Type B pancreatic cell (in vitro differentiated cells): Measurements from ENCODE around the gene INMT. TPM values are rescaled to one million over a fixed set of nuclear protein-coding genes. Genes with fewer than 3 reads are reported as not detected.
A peak's percentile ranks its signal among the peaks of the same experiment; 100 is the strongest.

Experiments
- DNase-seq: peaks from one replicate; pipeline ENCODE4 v3.0.0; 2021; ENCODE audit warnings: mixed read lengths; ENCODE audit not compliant: unreplicated experiment; ENCODE audit errors: extremely low spot score
- H3K27ac Mint-ChIP-seq: 2 replicates; pipeline ENCODE4 v1.8.0; 2021; ENCODE audit warnings: mild to moderate bottlenecking, mixed read lengths
- H3K27me3 Mint-ChIP-seq: 2 replicates; pipeline ENCODE4 v1.8.0; 2021; ENCODE audit warnings: mixed read lengths
- H3K36me3 Mint-ChIP-seq: 2 replicates; pipeline ENCODE4 v1.8.0; 2021; ENCODE audit warnings: mixed read lengths
- H3K4me1 Mint-ChIP-seq: one replicate; pipeline ENCODE4 v1.8.0; 2021; ENCODE audit warnings: mixed read lengths; ENCODE audit not compliant: unreplicated experiment
- H3K4me3 Mint-ChIP-seq: 2 replicates; pipeline ENCODE4 v1.8.0; 2021; ENCODE audit warnings: mild to moderate bottlenecking, mixed read lengths
- H3K9me3 Mint-ChIP-seq: 2 replicates; pipeline ENCODE4 v1.8.0; 2021; ENCODE audit warnings: mixed read lengths
- total RNA-seq: library from RNA; stranded (reverse); gene quantifications from 2 replicates; pipeline ENCODE4 v1.2.1, GENCODE V29; 2021; ENCODE audit warnings: low replicate concordance
- TF ChIP-seq, protein P1 (sequence below): fragments of 200-600 bp; sonication (generic); conservative IDR thresholded peaks from 2 replicates; pipeline ENCODE4 v1.5.0; 2021; ENCODE audit warnings: antibody characterized with exemption, mild to moderate bottlenecking

INMT gene
- total RNA-seq, 1 donor from 2014 or later: not detected

DNA sequence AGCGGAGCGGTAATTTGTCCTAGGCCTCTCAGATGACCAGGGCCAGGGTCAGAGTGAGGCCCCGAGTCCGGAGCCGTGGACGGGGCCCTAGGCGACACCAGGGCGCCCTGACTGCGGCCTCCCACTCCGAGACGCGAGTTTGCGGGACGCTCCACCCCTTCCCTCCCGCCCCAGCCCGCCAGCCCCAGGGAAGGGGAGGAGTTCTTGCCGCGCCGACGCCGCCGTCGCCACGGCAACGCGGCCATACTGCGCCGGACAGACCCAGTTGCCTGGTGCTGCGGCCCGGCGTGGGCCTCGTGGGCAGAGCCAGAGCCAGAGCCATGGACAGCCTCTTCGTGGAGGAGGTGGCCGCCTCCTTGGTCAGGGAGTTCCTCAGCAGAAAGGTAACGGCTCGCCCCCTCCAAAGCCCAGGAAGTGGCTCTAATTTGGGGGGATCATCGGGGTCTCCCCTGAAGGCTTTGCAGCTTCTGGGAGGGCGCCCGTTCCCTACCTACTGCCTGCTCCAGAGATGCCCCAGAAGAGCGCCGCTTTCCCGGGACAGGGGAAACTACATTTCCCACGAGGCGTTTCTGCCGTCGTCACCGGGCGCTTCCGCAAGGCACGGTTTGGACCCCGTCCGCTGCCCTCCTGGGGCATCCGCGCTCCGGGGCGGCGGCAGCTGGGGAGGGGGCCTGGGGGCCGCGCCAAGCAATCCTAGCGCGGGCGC is 19.4 kb downstream of the INMT start, which contains the start of gene MINDY4:
TSS of gene MINDY4 (plus strand) at position 244 of the 706 bp plus-strand sequence. CDS start at position 321, 77 bp downstream.
- peak; percentile 83 for DNase-seq
- H3K36me3 Mint-ChIP-seq: no peaks in the 10 kb centered on the region
- H3K9me3 Mint-ChIP-seq: no peaks in the 10 kb centered on the region
- H3K27ac Mint-ChIP-seq: peak within 1 kb of the TSS; percentile 73
- no peaks in the 10 kb centered on the region for H3K27me3 Mint-ChIP-seq
- H3K4me1 Mint-ChIP-seq: peaks cover 5% of the 10 kb centered on the region
- H3K4me3 Mint-ChIP-seq: peak within 1 kb of the TSS; percentile 93
- TF ChIP-seq, protein P1, sequence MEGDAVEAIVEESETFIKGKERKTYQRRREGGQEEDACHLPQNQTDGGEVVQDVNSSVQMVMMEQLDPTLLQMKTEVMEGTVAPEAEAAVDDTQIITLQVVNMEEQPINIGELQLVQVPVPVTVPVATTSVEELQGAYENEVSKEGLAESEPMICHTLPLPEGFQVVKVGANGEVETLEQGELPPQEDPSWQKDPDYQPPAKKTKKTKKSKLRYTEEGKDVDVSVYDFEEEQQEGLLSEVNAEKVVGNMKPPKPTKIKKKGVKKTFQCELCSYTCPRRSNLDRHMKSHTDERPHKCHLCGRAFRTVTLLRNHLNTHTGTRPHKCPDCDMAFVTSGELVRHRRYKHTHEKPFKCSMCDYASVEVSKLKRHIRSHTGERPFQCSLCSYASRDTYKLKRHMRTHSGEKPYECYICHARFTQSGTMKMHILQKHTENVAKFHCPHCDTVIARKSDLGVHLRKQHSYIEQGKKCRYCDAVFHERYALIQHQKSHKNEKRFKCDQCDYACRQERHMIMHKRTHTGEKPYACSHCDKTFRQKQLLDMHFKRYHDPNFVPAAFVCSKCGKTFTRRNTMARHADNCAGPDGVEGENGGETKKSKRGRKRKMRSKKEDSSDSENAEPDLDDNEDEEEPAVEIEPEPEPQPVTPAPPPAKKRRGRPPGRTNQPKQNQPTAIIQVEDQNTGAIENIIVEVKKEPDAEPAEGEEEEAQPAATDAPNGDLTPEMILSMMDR: no peak

DNA sequence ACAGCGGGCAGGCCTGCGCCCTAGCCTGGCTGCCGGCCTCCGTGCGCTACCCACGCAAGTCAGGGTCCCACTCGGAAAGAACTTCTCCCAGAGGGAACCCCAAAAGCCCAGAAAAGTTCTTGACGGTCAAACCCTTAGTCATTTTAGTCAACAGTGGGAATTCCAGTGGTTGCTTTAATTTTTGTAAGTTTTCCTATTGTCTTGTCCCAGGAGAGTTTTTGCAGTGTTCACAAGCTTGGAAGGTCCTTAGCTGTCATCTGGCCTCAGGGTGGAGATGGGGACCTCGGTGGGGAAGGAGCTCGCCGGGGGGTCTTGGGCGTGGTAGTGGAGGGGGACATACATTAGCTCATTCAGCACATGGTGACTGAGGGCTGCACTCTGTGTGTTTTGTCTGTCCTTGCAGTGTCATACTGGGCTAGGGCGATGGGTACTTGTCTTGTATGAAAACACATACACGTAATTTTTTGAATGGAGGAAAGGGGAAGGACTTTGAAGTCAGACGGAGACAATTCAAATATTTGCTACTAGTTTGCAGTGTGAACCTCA is 20.0 kb downstream of the INMT start:
- H3K27me3 Mint-ChIP-seq: no peaks in the 10 kb centered on the region
- H3K9me3 Mint-ChIP-seq: no peaks in the 10 kb centered on the region
- TF ChIP-seq, protein P1: no peak
- H3K27ac Mint-ChIP-seq: peak overlapping the region; percentile 73
- peaks cover 5% of the 10 kb centered on the region for H3K4me1 Mint-ChIP-seq
- peak overlapping the region; percentile 93 for H3K4me3 Mint-ChIP-seq
- no peaks in the 10 kb centered on the region for H3K36me3 Mint-ChIP-seq
- no peak for DNase-seq

DNA sequence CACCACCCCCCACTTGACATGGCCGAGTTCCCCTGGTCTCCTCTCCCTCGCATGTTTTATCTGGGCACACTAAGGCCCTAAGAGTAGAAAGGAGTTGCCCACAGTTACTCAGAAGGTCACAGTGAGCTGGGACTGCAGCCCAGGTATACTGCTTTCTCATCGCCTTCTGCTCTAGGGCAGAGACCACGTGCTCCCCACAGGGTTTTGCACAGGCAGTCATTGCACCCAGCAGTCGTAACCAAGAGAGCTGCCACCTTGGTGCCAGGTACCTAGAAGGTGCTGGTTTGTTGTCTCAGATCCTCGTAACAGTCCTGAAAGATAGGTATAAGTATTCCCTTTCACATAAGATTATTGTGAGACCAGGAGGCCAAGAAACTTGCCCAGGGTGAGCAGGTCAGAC is 21.0 kb downstream of the INMT start:
- H3K36me3 Mint-ChIP-seq: no peaks in the 10 kb centered on the region
- H3K4me1 Mint-ChIP-seq: peaks cover 5% of the 10 kb centered on the region
- TF ChIP-seq, protein P1: no peak
- no peaks in the 10 kb centered on the region for H3K27me3 Mint-ChIP-seq
- no peaks in the 10 kb centered on the region for H3K9me3 Mint-ChIP-seq
- no peak overlapping the region for H3K4me3 Mint-ChIP-seq
- no peak for DNase-seq
- no peak overlapping the region for H3K27ac Mint-ChIP-seq

DNA sequence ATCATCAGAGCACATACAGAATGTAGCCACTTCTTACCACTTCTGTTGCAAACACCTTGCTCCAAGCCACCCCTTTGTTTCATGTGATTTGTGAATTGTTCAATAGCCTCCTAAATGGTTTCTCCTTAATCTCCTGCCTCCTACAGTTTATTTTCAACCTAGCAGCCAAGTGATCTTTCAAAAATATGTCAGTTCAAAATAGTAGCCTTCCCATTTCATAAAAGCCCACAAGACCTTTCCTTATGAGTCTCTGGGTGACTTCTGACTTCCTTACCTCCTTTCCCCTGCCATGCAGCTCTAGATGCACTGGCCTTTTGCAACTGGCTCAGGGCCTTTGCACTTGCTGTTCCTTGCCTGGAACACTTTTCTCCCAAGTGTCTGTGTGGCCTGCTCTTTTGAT is 24.1 kb downstream of the INMT start:
- no peaks in the 10 kb centered on the region for H3K27me3 Mint-ChIP-seq
- H3K9me3 Mint-ChIP-seq: no peaks in the 10 kb centered on the region
- peaks cover 2% of the 10 kb centered on the region for H3K36me3 Mint-ChIP-seq
- no peak for DNase-seq
- TF ChIP-seq, protein P1: no peak
- H3K4me1 Mint-ChIP-seq: peaks cover 5% of the 10 kb centered on the region
- no peak overlapping the region for H3K27ac Mint-ChIP-seq
- no peak overlapping the region for H3K4me3 Mint-ChIP-seq

DNA sequence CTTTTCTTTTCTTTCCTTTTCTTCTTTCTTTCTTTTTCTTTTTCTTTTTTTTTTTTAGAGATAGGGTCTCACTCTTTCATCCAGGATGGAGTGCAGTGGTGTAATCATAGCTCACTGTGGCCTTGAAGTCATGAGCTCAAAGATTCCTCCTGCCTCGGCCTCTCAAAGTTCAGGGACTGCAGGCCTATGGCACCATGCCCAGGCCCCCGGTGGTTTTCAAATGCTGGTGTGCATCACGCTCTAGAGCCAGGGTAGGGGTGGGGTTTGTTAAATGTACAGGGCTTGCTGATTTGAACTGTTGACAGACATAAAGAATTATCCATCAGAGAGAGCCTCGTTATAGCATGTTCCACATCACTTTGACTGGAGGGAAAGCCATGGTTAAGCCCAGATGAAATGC is 25.0 kb downstream of the INMT start:
- Mint-ChIP-seq H3K27ac (no peak overlapping the region), H3K4me1 (peaks cover 4% of the 10 kb centered on the region), H3K36me3 (peaks cover 9% of the 10 kb centered on the region), H3K27me3 (no peaks in the 10 kb centered on the region), H3K9me3 (no peaks in the 10 kb centered on the region), H3K4me3 (no peak overlapping the region)
- no peak for DNase-seq
- TF ChIP-seq, protein P1: no peak
